ELF-1 (cell line): ENCODE data around the gene LRGUK.
"Not testable (repeated sequence)": the region's sequence is repeated elsewhere in the genome, so short reads cannot be mapped to it uniquely, and the experiment has no call there.

Source experiments
- DNase-seq: peaks from one replicate; pipeline ENCODE4 v3.0.0-alpha.2; 2016; ENCODE audit warnings: low read depth, low spot score

Gene LRGUK

GRCh38 chr7:134186027-134186426 is 58.9 kb downstream of the LRGUK start:
- DNase-seq = no peak

- no peak for DNase-seq
These were observed 59.7 kb downstream of the LRGUK start for GRCh38 chr7:134186801-134187200.

- DNase-seq = no peak
These were observed 60.8 kb downstream of the LRGUK start for GRCh38 chr7:134187893-134188292.

- no peak for DNase-seq
These were observed 61.2 kb downstream of the LRGUK start for GRCh38 chr7:134188311-134188710.

GRCh38 chr7:134189559-134189958 is 62.4 kb downstream of the LRGUK start:
- no peak for DNase-seq

GRCh38 chr7:134191876-134192275 is 64.7 kb downstream of the LRGUK start:
- no peak for DNase-seq

GRCh38 chr7:134193240-134193639 is 66.1 kb downstream of the LRGUK start:
- DNase-seq = no peak

GRCh38 chr7:134195252-134195651 is 68.1 kb downstream of the LRGUK start:
- no peak for DNase-seq

GRCh38 chr7:134196439-134196838 is 69.3 kb downstream of the LRGUK start:
- DNase-seq = no peak

- DNase-seq = no peak
These were observed 70.2 kb downstream of the LRGUK start for GRCh38 chr7:134197345-134197744.

- DNase-seq = no peak
These were observed 73.8 kb downstream of the LRGUK start for GRCh38 chr7:134200970-134201369.

- no peak for DNase-seq
These were observed 74.6 kb downstream of the LRGUK start for GRCh38 chr7:134201569-134202261.

- DNase-seq = no peak
These were observed 76.2 kb downstream of the LRGUK start for GRCh38 chr7:134203186-134203889.

GRCh38 chr7:134209322-134210015 is 82.3 kb downstream of the LRGUK start:
- no peak for DNase-seq

GRCh38 chr7:134210227-134210626 is 83.1 kb downstream of the LRGUK start:
- DNase-seq = no peak

GRCh38 chr7:134210976-134211663 is 84.0 kb downstream of the LRGUK start:
- DNase-seq = no peak

GRCh38 chr7:134211817-134212216 is 84.7 kb downstream of the LRGUK start:
- no peak for DNase-seq

GRCh38 chr7:134212576-134213546 is 85.7 kb downstream of the LRGUK start:
- no peak for DNase-seq

- DNase-seq = no peak
These were observed 93.1 kb downstream of the LRGUK start for GRCh38 chr7:134220236-134220635.

- not testable (repeated sequence) for DNase-seq
These were observed 104.2 kb downstream of the LRGUK start for GRCh38 chr7:134231296-134231695.

- DNase-seq = no peak
These were observed 107.1 kb downstream of the LRGUK start for GRCh38 chr7:134234216-134234615.
